DND-41 (cell line): ENCODE measurements around the gene DGUOK.

ENCODE experiments used
- ATAC-seq: fragments of 200-7000 bp; cut with Tn5 transposase; 3 replicates; pipeline ENCODE4 v1.9.1; 2021; ENCODE audit warnings: low read depth; ENCODE audit not compliant: insufficient read depth
- DNase-seq: peaks from one replicate; pipeline ENCODE4 v3.0.0-alpha.2; 2020
- H2AFZ ChIP-seq: 2 replicates; pipeline ENCODE4 v1.6.0; 2012; ENCODE audit warnings: low read depth, low read length
- H3K27ac ChIP-seq: 2 replicates; pipeline ENCODE4 v1.5.1; 2012; ENCODE audit warnings: low read length, inconsistent platforms
- H3K27me3 ChIP-seq: fragments of 200-600 bp; sonication (generic); 2 replicates; pipeline ENCODE4 v1.6.0; 2012; ENCODE audit warnings: low read length, mild to moderate bottlenecking, inconsistent platforms; ENCODE audit not compliant: insufficient read depth, poor library complexity
- H3K36me3 ChIP-seq: 2 replicates; pipeline ENCODE4 v1.5.1; 2012; ENCODE audit warnings: low read length, inconsistent platforms; ENCODE audit not compliant: insufficient read depth
- H3K4me1 ChIP-seq: 2 replicates; pipeline ENCODE4 v1.5.1; 2012; ENCODE audit warnings: mild to moderate bottlenecking, low read length; ENCODE audit not compliant: insufficient read depth
- H3K4me2 ChIP-seq: 2 replicates; pipeline ENCODE4 v1.6.0; 2012; ENCODE audit warnings: mild to moderate bottlenecking, moderate library complexity, low read length, inconsistent platforms; ENCODE audit not compliant: insufficient read depth
- H3K4me3 ChIP-seq, 2 experiments: fragments of 200-600 bp in 1 of 2; shearing (Covaris generic) in 1 of 2; 2 replicates each; pipeline ENCODE4 v1.5.1; 2012 to 2016; ENCODE audit warnings: inconsistent platforms in 2 of 2, low read length in 2 of 2, mild to moderate bottlenecking in 2 of 2, low read depth in 1 of 2, moderate library complexity in 1 of 2
- H3K79me2 ChIP-seq: 2 replicates; pipeline ENCODE4 v1.6.0; 2012; ENCODE audit warnings: low read length, inconsistent platforms; ENCODE audit not compliant: insufficient read depth
- H3K9ac ChIP-seq: 2 replicates; pipeline ENCODE4 v1.6.0; 2012; ENCODE audit warnings: low read depth, mild to moderate bottlenecking, inconsistent platforms, low read length, moderate library complexity
- H3K9me3 ChIP-seq: 2 replicates; pipeline ENCODE4 v1.5.1; 2012; ENCODE audit warnings: low read length, moderate library complexity, mild to moderate bottlenecking, inconsistent platforms; ENCODE audit not compliant: insufficient read depth, severe bottlenecking
- H4K20me1 ChIP-seq: 2 replicates; pipeline ENCODE4 v1.6.0; 2012; ENCODE audit warnings: low read length; ENCODE audit not compliant: insufficient read depth
- CTCF ChIP-seq: IDR thresholded peaks from 2 replicates; pipeline ENCODE4 v1.5.1; 2012; ENCODE audit warnings: borderline replicate concordance, low read length, moderate library complexity, mild to moderate bottlenecking; ENCODE audit not compliant: poor library complexity, severe bottlenecking; ENCODE audit errors: extremely low read depth
- EZH2 ChIP-seq: IDR thresholded peaks from 3 replicates; pipeline ENCODE4 v1.6.1; 2012; ENCODE audit warnings: borderline replicate concordance, low read depth, mild to moderate bottlenecking, moderate library complexity, low read length, inconsistent platforms; ENCODE audit not compliant: severe bottlenecking

The DGUOK gene

GRCh38 chr2:73893764-73894474 lies 32.8 kb upstream of the DGUOK start:
- no peaks in the 10 kb centered on the region for H3K36me3 ChIP-seq
- no peak overlapping the region for H2AFZ ChIP-seq
- ATAC-seq (no peak), DNase-seq (no peak)
- no peaks in the 10 kb centered on the region for H3K79me2 ChIP-seq
- no peak overlapping the region for H3K4me3 ChIP-seq
- H3K4me2 ChIP-seq: no peak overlapping the region
- H3K27ac ChIP-seq: no peak overlapping the region
- peaks cover 3% of the 10 kb centered on the region for H3K27me3 ChIP-seq
- peaks cover 19% of the 10 kb centered on the region for H3K4me1 ChIP-seq
- H3K9ac ChIP-seq: no peak overlapping the region
- H3K9me3 ChIP-seq: no peaks in the 10 kb centered on the region
- no peaks in the 10 kb centered on the region for H4K20me1 ChIP-seq
- TF ChIP-seq EZH2: no peak
- TF ChIP-seq CTCF: no peak

GRCh38 chr2:73894475-73894850 lies 32.2 kb upstream of the DGUOK start:
- no peaks in the 10 kb centered on the region for H4K20me1 ChIP-seq
- peaks cover 3% of the 10 kb centered on the region for H3K27me3 ChIP-seq
- ATAC-seq: no peak
- no peak overlapping the region for H2AFZ ChIP-seq
- no peak overlapping the region for H3K4me3 ChIP-seq
- H3K4me1 ChIP-seq: peaks cover 19% of the 10 kb centered on the region
- TF ChIP-seq EZH2 (no peak), CTCF (no peak)
- no peaks in the 10 kb centered on the region for H3K79me2 ChIP-seq
- H3K36me3 ChIP-seq: no peaks in the 10 kb centered on the region
- no peak overlapping the region for H3K9ac ChIP-seq
- no peak overlapping the region for H3K4me2 ChIP-seq
- no peaks in the 10 kb centered on the region for H3K9me3 ChIP-seq
- H3K27ac ChIP-seq: no peak overlapping the region
- no peak for DNase-seq

GRCh38 chr2:73894877-73895276 lies 31.8 kb upstream of the DGUOK start:
- Histone ChIP-seq H3K27ac (no peak overlapping the region), H3K79me2 (no peaks in the 10 kb centered on the region), H4K20me1 (no peaks in the 10 kb centered on the region), H3K9me3 (no peaks in the 10 kb centered on the region), H3K36me3 (no peaks in the 10 kb centered on the region), H3K4me2 (no peak overlapping the region), H3K4me1 (peaks cover 19% of the 10 kb centered on the region), H3K4me3 (no peak overlapping the region), H2AFZ (no peak overlapping the region), H3K9ac (no peak overlapping the region), H3K27me3 (peaks cover 3% of the 10 kb centered on the region)
- ATAC-seq (no peak), DNase-seq (no peak)
- TF ChIP-seq EZH2 (no peak), CTCF (no peak)

- Histone ChIP-seq H3K9me3 (no peaks in the 10 kb centered on the region), H3K4me2 (no peak overlapping the region), H4K20me1 (no peaks in the 10 kb centered on the region), H3K4me3 (no peak overlapping the region), H3K27ac (no peak overlapping the region), H3K36me3 (no peaks in the 10 kb centered on the region), H3K9ac (no peak overlapping the region), H3K27me3 (peaks cover 3% of the 10 kb centered on the region), H2AFZ (no peak overlapping the region), H3K4me1 (peaks cover 19% of the 10 kb centered on the region), H3K79me2 (no peaks in the 10 kb centered on the region)
- DNase-seq (no peak), ATAC-seq (no peak)
- no peak for TF ChIP-seq CTCF
- no peak for TF ChIP-seq EZH2
These were observed 31.2 kb upstream of the DGUOK start for GRCh38 chr2:73895473-73895872.
